Fibroblast of pulmonary artery (primary cell): Measurements from ENCODE around the gene MPV17.
"Not testable (repeated sequence)": the region's sequence is repeated elsewhere in the genome, so short reads cannot be mapped to it uniquely, and the experiment has no call there.

Experiments used
- DNase-seq: peaks from one replicate; pipeline ENCODE4 v3.0.0-alpha.2; 2010; ENCODE audit warnings: low read depth
- H3K4me3 ChIP-seq: replicated peaks from 2 replicates; pipeline ENCODE4 v1.5.1; 2011; ENCODE audit warnings: low read depth, mild to moderate bottlenecking, control low read depth, low read length, moderate library complexity
- CTCF ChIP-seq: IDR thresholded peaks from 2 replicates; pipeline ENCODE4 v1.5.1; 2011; ENCODE audit warnings: mild to moderate bottlenecking, control low read depth, low read length, inconsistent platforms; ENCODE audit errors: missing control alignments

The MPV17 gene

DNA sequence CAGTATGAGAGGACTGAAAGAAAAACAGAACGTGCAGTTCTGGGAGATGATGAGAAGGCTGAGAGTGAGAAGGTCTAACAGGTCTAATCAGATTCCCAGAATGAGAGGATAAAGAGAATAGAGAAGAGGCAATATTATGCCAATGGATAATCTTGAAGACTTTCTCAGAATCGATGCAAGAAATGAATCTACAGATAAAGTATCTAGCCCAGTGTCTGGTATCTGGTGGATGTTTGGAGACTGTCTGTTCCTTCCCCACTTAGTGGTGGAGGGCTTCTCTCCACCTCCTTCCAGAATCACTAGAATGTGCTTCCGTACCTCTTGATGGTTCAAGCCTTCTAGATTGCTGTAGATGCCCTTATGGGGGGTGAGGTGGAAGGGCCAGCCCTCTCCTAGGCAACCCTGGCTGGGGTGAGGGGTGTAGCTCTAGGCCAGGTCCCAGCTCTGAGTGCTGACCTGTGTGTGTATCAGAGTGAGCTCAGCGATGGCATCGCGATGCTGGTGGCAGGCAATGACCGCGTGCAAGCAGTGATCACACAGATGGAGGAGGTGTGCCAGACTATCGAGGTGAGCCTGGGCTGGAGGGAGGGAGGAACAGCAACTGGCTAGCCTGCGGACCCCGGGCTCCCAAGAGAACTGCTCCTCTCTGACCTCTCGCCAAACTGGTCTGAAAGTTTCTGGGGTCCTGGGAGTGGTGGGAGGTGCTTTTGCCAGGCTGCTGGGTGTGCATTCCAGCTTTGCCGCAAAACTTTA, 18.2 kb downstream of the MPV17 start:
- H3K4me3 ChIP-seq: no peak overlapping the region
- no peak for DNase-seq
- TF ChIP-seq CTCF: no peak

GRCh38 chr2:27303093-27304025, 19.5 kb downstream of the MPV17 start:
- peak; percentile 84 for TF ChIP-seq CTCF
- no peak overlapping the region for H3K4me3 ChIP-seq
- DNase-seq: peak; percentile 80

DNA sequence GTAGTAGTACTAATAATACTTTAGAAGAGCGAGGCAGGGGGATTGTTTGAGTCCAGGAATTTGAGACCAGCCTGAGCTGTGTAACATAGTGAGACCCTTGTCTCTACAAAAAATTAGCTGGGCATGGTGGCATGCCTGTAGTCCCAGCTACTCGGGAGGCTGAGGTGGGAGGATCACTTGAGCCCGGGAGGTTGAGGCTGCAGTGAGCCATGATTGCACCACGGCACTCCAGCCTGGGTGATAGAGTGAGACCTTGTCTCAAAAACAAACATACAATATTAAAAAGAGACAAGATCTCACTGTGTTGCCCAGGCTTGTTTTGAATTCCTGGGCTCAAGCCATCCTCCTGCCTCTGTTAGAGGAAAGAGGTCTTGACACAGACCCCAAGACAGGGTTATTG, 22.3 kb downstream of the MPV17 start:
- H3K4me3 ChIP-seq, DNase-seq: not testable (repeated sequence)

DNA sequence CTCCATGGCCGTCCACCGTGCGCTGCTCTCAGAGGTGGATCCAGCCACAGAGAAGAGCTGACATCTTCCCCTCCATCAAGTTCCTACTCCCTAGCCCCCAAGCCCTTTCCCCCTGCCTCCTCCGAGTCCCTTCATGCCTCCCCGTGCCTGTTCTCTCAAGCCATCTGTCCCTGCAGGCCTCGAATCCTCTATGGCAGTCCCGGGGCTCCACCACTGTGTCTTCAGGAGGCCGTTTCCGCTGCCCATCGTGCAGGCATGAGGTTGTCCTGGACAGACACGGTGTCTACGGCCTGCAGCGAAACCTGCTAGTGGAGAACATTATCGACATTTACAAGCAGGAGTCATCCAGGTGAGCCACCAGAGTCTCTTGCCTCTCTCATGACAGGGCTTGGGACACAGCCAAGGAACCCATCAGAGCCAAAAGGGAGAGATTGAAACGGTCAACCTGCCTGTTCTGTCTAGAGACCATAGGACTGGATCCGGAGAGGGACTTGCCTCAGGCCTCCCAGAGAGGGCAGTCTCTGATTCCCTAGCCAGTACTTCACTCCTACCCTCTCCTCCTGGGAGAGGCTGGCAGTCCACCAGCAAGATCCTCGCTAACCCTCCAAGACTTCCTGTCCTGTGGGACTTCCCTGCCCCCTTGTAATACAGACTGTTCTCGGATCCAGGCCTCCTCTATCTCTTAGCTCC, 24.4 kb downstream of the MPV17 start:
- peak; percentile 38 for DNase-seq
- TF ChIP-seq CTCF: no peak

GRCh38 chr2:27297195-27297594, 25.7 kb downstream of the MPV17 start:
- no peak for DNase-seq
- TF ChIP-seq CTCF: no peak
- no peak overlapping the region for H3K4me3 ChIP-seq

More for the DNA sequence above, 24.4 kb downstream of the MPV17 start:
- no peak overlapping the region for H3K4me3 ChIP-seq

- DNase-seq: peak; percentile 28
- TF ChIP-seq CTCF: no peak
Observed at GRCh38 chr2:27296481-27296880, 26.4 kb downstream of the MPV17 start.

DNA sequence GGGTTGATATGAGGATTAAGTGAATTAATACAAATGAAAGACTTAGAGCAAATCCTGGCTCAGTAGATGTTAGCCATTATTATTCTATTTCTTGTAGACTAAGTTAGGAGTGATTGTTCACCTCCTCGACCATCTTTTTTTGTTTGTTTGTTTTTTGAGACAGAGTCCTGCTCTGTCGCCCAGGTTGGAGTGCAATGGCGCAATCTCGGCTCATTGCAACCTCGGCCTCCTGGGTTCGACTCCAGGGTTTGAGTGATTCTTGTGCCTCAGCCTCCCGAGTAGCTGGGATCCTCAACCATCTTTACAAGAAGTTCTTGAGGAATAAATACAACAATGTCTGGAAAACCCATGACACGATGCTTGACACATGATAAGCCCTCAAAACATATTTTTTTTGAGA, 28.0 kb downstream of the MPV17 start:
- no peak for TF ChIP-seq CTCF
- DNase-seq: no peak
- no peak overlapping the region for H3K4me3 ChIP-seq

More at GRCh38 chr2:27296481-27296880, 26.4 kb downstream of the MPV17 start:
- H3K4me3 ChIP-seq: no peak overlapping the region
